ENCODE measurements around the gene SS18L1.

The SS18L1 gene, protein sequence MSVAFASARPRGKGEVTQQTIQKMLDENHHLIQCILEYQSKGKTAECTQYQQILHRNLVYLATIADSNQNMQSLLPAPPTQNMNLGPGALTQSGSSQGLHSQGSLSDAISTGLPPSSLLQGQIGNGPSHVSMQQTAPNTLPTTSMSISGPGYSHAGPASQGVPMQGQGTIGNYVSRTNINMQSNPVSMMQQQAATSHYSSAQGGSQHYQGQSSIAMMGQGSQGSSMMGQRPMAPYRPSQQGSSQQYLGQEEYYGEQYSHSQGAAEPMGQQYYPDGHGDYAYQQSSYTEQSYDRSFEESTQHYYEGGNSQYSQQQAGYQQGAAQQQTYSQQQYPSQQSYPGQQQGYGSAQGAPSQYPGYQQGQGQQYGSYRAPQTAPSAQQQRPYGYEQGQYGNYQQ

DNA sequence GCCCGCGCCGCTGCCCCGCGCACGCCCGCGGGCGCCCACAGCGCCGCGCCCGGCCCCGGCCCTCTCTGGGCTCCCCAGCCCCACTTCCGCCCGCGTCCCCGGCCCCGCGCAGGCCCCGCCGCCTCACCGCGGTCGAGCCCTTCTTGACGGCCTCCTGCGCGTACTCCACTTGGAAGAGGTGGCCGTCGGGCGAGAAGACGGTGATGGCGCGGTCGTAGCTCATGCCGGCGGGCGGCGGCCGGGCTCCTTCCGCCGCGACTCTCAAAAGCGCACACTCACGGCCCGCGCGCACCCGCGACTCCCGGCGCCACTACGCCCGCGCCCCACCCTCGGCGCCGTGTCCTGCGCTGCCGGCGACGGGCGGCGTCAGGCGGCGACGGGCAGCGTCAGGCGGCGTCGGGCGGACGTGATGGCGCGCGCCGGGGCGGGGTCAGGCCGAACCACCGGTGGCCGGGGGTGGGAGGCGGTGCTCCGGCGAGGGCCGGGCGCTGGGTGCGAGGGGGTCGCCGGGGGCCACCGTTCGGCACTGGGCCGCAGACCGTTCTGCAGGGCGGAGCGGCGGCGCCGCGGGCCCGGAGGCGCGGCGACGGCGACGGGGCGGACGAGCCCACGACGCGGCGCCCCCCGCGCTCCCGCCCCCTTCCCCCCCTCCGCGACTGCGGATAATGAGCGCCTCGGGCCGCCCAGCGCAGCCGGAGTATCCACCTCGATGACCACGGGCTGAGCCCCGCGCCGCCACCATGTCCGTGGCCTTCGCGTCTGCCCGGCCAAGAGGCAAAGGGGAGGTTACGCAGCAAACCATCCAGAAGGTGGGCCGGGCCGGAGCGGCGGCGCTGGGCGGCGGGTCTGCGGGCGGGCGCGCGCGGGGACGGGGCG is at the start of gene SS18L1, which contains the start of gene PSMA7:
TSS of gene SS18L1 (plus strand) at position 689 of the 876 bp plus-strand sequence. CDS start at position 741, 52 bp downstream.
TSS of gene PSMA7 (minus strand) at position 314 of the 876 bp plus-strand sequence. CDS start at position 223, 91 bp downstream.
- TF ChIP-seq ZFP30 (CRISPR knock-in tag; IDR thresholded peaks at IDR 0.05) = no peak
- peak; percentile 54; the same call in 1 of the 2 replicates for TF ChIP-seq ZFP3 (CRISPR knock-in tag; IDR thresholded peaks at IDR 0.05)
- no peak for TF ChIP-seq ZNF565 (CRISPR knock-in tag; conservative IDR thresholded peaks at IDR 0.05; ENCODE audit: low read depth)
- TF ChIP-seq ZNF70 (CRISPR knock-in tag; IDR thresholded peaks at IDR 0.05) = no peak
- 0 out of 2 replicates have a peak, but pooled peaks have one; percentile 26 for TF ChIP-seq GLIS3 (CRISPR knock-in tag; IDR thresholded peaks at IDR 0.05)
- TF ChIP-seq CSDC2 (CRISPR knock-in tag; IDR thresholded peaks at IDR 0.05) = no peak
- TF ChIP-seq, protein P1, sequence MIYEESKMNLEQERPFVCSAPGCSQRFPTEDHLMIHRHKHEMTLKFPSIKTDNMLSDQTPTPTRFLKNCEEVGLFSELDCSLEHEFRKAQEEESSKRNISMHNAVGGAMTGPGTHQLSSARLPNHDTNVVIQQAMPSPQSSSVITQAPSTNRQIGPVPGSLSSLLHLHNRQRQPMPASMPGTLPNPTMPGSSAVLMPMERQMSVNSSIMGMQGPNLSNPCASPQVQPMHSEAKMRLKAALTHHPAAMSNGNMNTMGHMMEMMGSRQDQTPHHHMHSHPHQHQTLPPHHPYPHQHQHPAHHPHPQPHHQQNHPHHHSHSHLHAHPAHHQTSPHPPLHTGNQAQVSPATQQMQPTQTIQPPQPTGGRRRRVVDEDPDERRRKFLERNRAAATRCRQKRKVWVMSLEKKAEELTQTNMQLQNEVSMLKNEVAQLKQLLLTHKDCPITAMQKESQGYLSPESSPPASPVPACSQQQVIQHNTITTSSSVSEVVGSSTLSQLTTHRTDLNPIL (CRISPR knock-in tag; IDR thresholded peaks at IDR 0.05; ENCODE audit: low read depth) = no peak
- peak; percentile 79 for ATAC-seq

DNA sequence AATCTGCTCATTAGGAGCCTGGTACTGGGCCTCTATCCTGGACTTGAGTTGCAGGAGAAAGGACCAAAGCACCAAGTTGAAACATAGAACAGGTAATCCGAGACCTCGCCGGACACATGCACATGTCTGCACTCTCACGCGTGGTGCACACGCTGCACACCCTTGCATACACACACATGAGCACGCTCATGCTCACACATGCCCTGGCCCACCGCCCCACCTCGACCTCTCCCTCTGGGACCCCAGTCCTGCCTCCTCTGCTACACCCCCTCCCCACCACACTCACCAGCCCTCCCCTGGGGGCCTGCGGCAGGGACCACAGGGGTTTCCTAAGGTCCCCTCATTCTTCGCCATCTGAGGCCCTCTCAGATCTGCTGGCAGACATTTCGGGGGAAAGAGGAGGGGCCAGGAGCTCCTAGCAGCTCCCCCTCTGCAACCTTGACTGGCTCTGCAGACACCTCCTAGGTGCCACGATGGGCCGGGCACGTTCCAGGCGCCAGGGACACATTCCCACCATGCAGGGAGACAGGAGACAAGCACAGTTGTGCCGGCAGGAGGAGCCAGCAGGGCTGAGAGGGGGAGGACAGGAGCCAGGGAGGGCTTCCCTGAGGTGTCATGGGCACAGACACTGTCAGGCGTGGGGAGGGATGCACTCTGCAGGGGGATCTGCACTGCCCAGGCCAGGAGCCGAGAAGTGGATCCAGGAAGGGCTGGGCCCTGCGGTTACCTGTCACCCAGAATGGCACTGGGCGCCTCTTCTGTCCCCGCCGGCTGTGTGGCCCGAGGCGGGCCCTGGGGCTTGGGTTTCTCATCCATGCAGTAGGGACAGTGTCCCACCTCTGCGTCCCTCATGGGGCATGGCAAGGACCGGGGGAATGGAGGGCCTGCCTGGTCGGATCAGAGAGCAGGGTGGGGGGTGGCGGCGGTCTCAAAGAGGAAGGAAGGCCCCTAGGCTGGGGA is 46.9 kb upstream of the SS18L1 start:
- no peak for ATAC-seq
- TF ChIP-seq ZNF70 (CRISPR knock-in tag; IDR thresholded peaks at IDR 0.05) = no peak
- no peak for TF ChIP-seq ISL1 (CRISPR knock-in tag; IDR thresholded peaks at IDR 0.05)
- no peak for TF ChIP-seq ZC3H10 (CRISPR knock-in tag; IDR thresholded peaks at IDR 0.05)
- TF ChIP-seq, protein P2, sequence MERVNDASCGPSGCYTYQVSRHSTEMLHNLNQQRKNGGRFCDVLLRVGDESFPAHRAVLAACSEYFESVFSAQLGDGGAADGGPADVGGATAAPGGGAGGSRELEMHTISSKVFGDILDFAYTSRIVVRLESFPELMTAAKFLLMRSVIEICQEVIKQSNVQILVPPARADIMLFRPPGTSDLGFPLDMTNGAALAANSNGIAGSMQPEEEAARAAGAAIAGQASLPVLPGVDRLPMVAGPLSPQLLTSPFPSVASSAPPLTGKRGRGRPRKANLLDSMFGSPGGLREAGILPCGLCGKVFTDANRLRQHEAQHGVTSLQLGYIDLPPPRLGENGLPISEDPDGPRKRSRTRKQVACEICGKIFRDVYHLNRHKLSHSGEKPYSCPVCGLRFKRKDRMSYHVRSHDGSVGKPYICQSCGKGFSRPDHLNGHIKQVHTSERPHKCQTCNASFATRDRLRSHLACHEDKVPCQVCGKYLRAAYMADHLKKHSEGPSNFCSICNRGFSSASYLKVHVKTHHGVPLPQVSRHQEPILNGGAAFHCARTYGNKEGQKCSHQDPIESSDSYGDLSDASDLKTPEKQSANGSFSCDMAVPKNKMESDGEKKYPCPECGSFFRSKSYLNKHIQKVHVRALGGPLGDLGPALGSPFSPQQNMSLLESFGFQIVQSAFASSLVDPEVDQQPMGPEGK (CRISPR knock-in tag; IDR thresholded peaks at IDR 0.05; ENCODE audit: borderline replicate concordance) = no peak
- no peak for TF ChIP-seq ZNF565 (CRISPR knock-in tag; conservative IDR thresholded peaks at IDR 0.05; ENCODE audit: low read depth)
- TF ChIP-seq, protein P3, sequence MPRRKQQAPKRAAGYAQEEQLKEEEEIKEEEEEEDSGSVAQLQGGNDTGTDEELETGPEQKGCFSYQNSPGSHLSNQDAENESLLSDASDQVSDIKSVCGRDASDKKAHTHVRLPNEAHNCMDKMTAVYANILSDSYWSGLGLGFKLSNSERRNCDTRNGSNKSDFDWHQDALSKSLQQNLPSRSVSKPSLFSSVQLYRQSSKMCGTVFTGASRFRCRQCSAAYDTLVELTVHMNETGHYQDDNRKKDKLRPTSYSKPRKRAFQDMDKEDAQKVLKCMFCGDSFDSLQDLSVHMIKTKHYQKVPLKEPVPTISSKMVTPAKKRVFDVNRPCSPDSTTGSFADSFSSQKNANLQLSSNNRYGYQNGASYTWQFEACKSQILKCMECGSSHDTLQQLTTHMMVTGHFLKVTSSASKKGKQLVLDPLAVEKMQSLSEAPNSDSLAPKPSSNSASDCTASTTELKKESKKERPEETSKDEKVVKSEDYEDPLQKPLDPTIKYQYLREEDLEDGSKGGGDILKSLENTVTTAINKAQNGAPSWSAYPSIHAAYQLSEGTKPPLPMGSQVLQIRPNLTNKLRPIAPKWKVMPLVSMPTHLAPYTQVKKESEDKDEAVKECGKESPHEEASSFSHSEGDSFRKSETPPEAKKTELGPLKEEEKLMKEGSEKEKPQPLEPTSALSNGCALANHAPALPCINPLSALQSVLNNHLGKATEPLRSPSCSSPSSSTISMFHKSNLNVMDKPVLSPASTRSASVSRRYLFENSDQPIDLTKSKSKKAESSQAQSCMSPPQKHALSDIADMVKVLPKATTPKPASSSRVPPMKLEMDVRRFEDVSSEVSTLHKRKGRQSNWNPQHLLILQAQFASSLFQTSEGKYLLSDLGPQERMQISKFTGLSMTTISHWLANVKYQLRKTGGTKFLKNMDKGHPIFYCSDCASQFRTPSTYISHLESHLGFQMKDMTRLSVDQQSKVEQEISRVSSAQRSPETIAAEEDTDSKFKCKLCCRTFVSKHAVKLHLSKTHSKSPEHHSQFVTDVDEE (CRISPR knock-in tag; IDR thresholded peaks at IDR 0.05) = no peak
- TF ChIP-seq ESRRG (CRISPR knock-in tag; IDR thresholded peaks at IDR 0.05) = no peak
- no peak for TF ChIP-seq SNAI2 (CRISPR knock-in tag; IDR thresholded peaks at IDR 0.05)
- no peak for TF ChIP-seq ZFP3 (CRISPR knock-in tag; IDR thresholded peaks at IDR 0.05)
- TF ChIP-seq, protein P1 (CRISPR knock-in tag; IDR thresholded peaks at IDR 0.05; ENCODE audit: low read depth) = no peak
- TF ChIP-seq ARNTL (CRISPR knock-in tag; IDR thresholded peaks at IDR 0.05; ENCODE audit: borderline replicate concordance, low read depth) = no peak
- TF ChIP-seq RARB (CRISPR knock-in tag; IDR thresholded peaks at IDR 0.05) = no peak
- no peak for TF ChIP-seq OSR1 (CRISPR knock-in tag; IDR thresholded peaks at IDR 0.05)

DNA sequence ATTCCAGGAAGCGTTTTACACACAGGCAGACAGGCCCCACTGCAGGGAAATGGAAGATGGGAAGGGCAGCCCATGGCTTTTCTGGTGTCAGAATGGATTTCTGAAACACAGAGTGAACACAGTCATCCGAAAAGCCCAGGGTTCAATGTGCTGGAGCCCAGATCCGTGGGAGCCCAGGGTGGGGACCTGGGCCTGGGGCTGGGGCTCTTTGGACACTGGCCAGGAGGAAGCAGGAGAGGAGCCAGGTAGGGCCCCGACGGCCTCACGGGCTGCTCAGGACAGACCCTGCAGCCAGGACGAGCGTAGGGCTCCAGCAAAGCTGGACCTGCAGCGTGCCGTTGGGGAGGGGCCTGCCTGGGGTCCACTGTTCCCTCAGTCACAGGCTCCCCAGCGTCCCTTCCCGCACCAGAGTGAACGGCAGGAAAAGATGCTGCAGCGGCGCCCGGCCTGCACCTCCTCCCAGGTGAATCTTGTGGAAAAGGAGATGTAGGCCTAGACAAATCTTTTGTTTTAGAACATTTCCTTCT is 45.6 kb upstream of the SS18L1 start:
- TF ChIP-seq ISL1 (CRISPR knock-in tag; IDR thresholded peaks at IDR 0.05) (no peak), GLIS3 (CRISPR knock-in tag; IDR thresholded peaks at IDR 0.05) (no peak), ZNF70 (CRISPR knock-in tag; IDR thresholded peaks at IDR 0.05) (no peak)
- ATAC-seq = no peak

All from SK-N-SH treated with all-trans-retinoic acid at 6 μM for 48 hours (cell line).